ENCODE results near the gene B4GALT2. TPM values are rescaled to one million over a fixed set of nuclear protein-coding genes. Genes with fewer than 3 reads are reported as not detected.

B4GALT2 gene
- total and polyA plus RNA-seq, 10 of the 15 experiments (the other 5 are each of a cell fraction or from before 2014, with no cell fraction given), result 0.98 to 61.0 (median 23.4) TPM

DNA sequence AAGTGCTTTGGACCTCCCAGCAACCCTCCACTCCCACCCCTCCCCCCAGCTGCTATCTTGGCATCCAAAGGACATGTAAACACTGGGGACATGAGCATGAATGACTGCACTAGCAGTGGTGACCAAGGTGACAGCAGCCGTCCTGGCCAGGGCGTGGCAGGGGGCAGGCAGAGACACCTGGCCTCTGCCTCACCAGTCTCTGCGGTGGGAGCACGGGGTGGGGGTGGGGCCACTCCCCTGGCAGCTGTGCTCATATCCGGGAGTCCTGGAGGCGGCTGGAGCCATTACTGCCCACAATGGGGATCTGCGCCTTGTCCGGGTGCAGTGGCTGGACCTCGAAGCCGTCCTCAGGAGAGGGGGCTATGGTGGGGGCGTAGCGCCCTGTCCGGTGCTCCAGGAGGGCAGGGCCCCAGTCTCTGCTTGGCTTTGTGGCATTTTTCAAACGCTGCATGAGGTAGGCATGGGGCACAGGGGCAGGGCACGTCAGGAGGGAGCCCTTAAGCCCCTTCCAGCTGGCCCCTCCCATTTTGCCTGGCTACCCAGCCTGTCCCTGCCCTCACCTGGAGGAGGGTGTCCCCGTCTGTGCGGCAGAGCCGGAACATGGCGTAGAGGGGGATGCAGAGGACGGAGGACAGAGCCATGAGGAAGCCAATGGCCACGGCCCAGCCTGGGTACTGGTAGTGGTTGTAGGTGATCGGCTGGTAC, 18.4 kb downstream of the B4GALT2 start:
- Histone ChIP-seq H3K4me2 (ENCODE audit: control insufficient read depth, insufficient read depth) (no peak overlapping the region), H4K20me1 (ENCODE audit: control insufficient read depth, insufficient read depth) (no peaks in the 10 kb centered on the region), H3K9me3 (replicated peaks; ENCODE audit: control insufficient read depth, insufficient read depth, low read length) (no peaks in the 10 kb centered on the region), H3K79me2 (ENCODE audit: control insufficient read depth, insufficient read depth, low read length) (no peaks in the 10 kb centered on the region), H3K36me3 (ENCODE audit: control insufficient read depth in 2 of 2, insufficient read depth in 2 of 2, low read length in 1 of 2) (no peaks in the 10 kb centered on the region), H3K4me3 (no peak overlapping the region), H3K9ac (ENCODE audit: control insufficient read depth, insufficient read depth, low read length) (no peak overlapping the region), H2AFZ (ENCODE audit: control insufficient read depth, low read depth, low read length) (no peak overlapping the region), H3K27me3 (replicated peaks in 1 of 2; ENCODE audit: control insufficient read depth in 2 of 2, insufficient read depth in 2 of 2, low read length in 1 of 2) (no peaks in the 10 kb centered on the region), H3K27ac (ENCODE audit: control insufficient read depth, insufficient read depth) (no peak overlapping the region), H3K4me1 (ENCODE audit: control insufficient read depth, insufficient read depth, low read length) (peaks cover 7% of the 10 kb centered on the region)
- ChIA-PET POLR2A (no interaction called here), RAD21 (ENCODE audit: unreplicated experiment) (no interaction called here), CTCF (no interaction called here), SMC1A (ENCODE audit: uncharacterized antibody, unreplicated experiment) (no interaction called here)
- in situ Hi-C loops (cut with MboI) (no loop called here), intact Hi-C loops (cut with micrococcal nuclease; ENCODE audit: unreplicated experiment) (no loop called here)
- 75% methylated on average over 22 of the region's 22 CpGs for WGBS (ENCODE audit: insufficient coverage, insufficient replicate concordance, low lambda C conversion rate, missing lambda C conversion rate)
- BruUV-seq (replicated peaks), result no TSS peak
- ATAC-seq (no peak), DNase-seq (ENCODE audit: low read depth, low spot score) (no peak), FAIRE-seq (no peak)
- TF ChIP-seq HCFC1 (IDR thresholded peaks at IDR 0.05; ENCODE audit: low read length) (no peak), TCF7 (IDR thresholded peaks at IDR 0.05; ENCODE audit: borderline replicate concordance) (no peak), IRF5 (IDR thresholded peaks at IDR 0.05; ENCODE audit: borderline replicate concordance) (no peak), HDAC6 (IDR thresholded peaks at IDR 0.05; ENCODE audit: unreplicated experiment) (no peak), GABPA (IDR thresholded peaks at IDR 0.05; ENCODE audit: low read depth) (no peak), NR2C2 (IDR thresholded peaks at IDR 0.05; ENCODE audit: borderline replicate concordance, control insufficient read depth, insufficient read length, low read depth) (no peak), ZNF274 (IDR thresholded peaks at IDR 0.05; ENCODE audit: insufficient read depth, insufficient read length) (no peak), NRF1 (conservative IDR thresholded peaks at IDR 0.05; ENCODE audit: low read depth, low read length) (no peak), TCF3 (IDR thresholded peaks at IDR 0.05; ENCODE audit: borderline replicate concordance, insufficient read depth, low read depth, low read length) (no peak), BACH1 (IDR thresholded peaks at IDR 0.05; ENCODE audit: borderline replicate concordance) (no peak), MYC (IDR thresholded peaks at IDR 0.05; ENCODE audit: insufficient read depth, insufficient read length, insufficient replicate concordance, low read length, severe bottlenecking) (no peak), RAD21 (IDR thresholded peaks at IDR 0.05; ENCODE audit: insufficient read depth, low read depth, low read length) (no peak)
- TF ChIP-seq, protein P1, sequence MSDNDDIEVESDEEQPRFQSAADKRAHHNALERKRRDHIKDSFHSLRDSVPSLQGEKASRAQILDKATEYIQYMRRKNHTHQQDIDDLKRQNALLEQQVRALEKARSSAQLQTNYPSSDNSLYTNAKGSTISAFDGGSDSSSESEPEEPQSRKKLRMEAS (IDR thresholded peaks at IDR 0.05; ENCODE audit: low read depth, low read length), result no peak
- TF ChIP-seq, protein P2, sequence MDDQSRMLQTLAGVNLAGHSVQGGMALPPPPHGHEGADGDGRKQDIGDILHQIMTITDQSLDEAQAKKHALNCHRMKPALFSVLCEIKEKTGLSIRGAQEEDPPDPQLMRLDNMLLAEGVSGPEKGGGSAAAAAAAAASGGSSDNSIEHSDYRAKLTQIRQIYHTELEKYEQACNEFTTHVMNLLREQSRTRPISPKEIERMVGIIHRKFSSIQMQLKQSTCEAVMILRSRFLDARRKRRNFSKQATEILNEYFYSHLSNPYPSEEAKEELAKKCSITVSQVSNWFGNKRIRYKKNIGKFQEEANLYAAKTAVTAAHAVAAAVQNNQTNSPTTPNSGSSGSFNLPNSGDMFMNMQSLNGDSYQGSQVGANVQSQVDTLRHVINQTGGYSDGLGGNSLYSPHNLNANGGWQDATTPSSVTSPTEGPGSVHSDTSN (IDR thresholded peaks at IDR 0.05; ENCODE audit: insufficient replicate concordance, low read depth, low read length), result no peak

Measured in GM12878 (cell line).